H9 (cell line): ENCODE results near the gene PREX1. TPM values are rescaled to one million over a fixed set of nuclear protein-coding genes. Genes with fewer than 3 reads are reported as not detected.

Experiments used
- DNase-seq: peaks from one replicate; pipeline ENCODE4 v3.0.0-alpha.2; 2017
- H2AFZ ChIP-seq: one replicate; pipeline ENCODE4 v1.6.1; 2013; ENCODE audit warnings: mild to moderate bottlenecking, low read length, control low read depth, moderate library complexity
- H2AK5ac ChIP-seq: 2 replicates; pipeline ENCODE4 v1.6.1; 2013; ENCODE audit warnings: low read length, control low read depth, mixed read lengths; ENCODE audit not compliant: insufficient read length
- H2BK120ac ChIP-seq: one replicate; pipeline ENCODE4 v1.6.1; 2013; ENCODE audit warnings: low read depth, mild to moderate bottlenecking, low read length, control low read depth, inconsistent platforms; ENCODE audit not compliant: poor library complexity, severe bottlenecking
- H2BK12ac ChIP-seq: 2 replicates; pipeline ENCODE4 v1.6.1; 2013; ENCODE audit warnings: low read length, control low read depth, mixed read lengths, low read depth; ENCODE audit not compliant: insufficient read length
- H2BK15ac ChIP-seq: 2 replicates; pipeline ENCODE4 v1.6.1; 2013; ENCODE audit warnings: low read depth, low read length, control low read depth
- H2BK20ac ChIP-seq: one replicate; pipeline ENCODE4 v1.6.1; 2013; ENCODE audit warnings: low read depth, mild to moderate bottlenecking, low read length, control low read depth, inconsistent platforms; ENCODE audit not compliant: poor library complexity, severe bottlenecking
- H2BK5ac ChIP-seq: 2 replicates; pipeline ENCODE4 v1.6.1; 2013; ENCODE audit warnings: low read length, control low read depth, mixed read lengths; ENCODE audit not compliant: insufficient read length
- H3K14ac ChIP-seq: 2 replicates; pipeline ENCODE4 v1.6.1; 2013; ENCODE audit warnings: low read length, control low read depth; ENCODE audit not compliant: insufficient read depth
- H3K18ac ChIP-seq: 2 replicates; pipeline ENCODE4 v1.6.1; 2013; ENCODE audit warnings: low read depth, mild to moderate bottlenecking, mixed read lengths, low read length, control low read depth; ENCODE audit not compliant: insufficient read length
- H3K23ac ChIP-seq: 2 replicates; pipeline ENCODE4 v1.6.1; 2013; ENCODE audit warnings: low read length, control low read depth, mixed read lengths, low read depth; ENCODE audit not compliant: insufficient read length
- H3K23me2 ChIP-seq: 2 replicates; pipeline ENCODE4 v1.6.1; 2013; ENCODE audit warnings: low read depth, mild to moderate bottlenecking, mixed read lengths, low read length, control low read depth; ENCODE audit not compliant: insufficient read length, poor library complexity, severe bottlenecking
- H3K27ac ChIP-seq: 2 replicates; pipeline ENCODE4 v1.5.1; 2013; ENCODE audit warnings: low read length, control low read depth, mixed read lengths, low read depth; ENCODE audit not compliant: insufficient read length
- H3K27me3 ChIP-seq: 2 replicates; pipeline ENCODE4 v1.6.1; 2013; ENCODE audit warnings: low read length, control low read depth, inconsistent platforms; ENCODE audit not compliant: insufficient read depth
- H3K4ac ChIP-seq: 2 replicates; pipeline ENCODE4 v1.6.1; 2013; ENCODE audit warnings: low read depth, mild to moderate bottlenecking, control low read depth, inconsistent platforms, low read length, moderate library complexity
- H3K4me1 ChIP-seq: 2 replicates; pipeline ENCODE4 v1.6.1; 2013; ENCODE audit warnings: low read length, control low read depth, inconsistent platforms; ENCODE audit not compliant: insufficient read depth
- H3K4me2 ChIP-seq: 2 replicates; pipeline ENCODE4 v1.6.1; 2013; ENCODE audit warnings: low read length, control low read depth, mixed read lengths; ENCODE audit not compliant: insufficient read length, insufficient read depth
- H3K56ac ChIP-seq: 2 replicates; pipeline ENCODE4 v1.6.1; 2013; ENCODE audit warnings: low read depth, mild to moderate bottlenecking, mixed read lengths, low read length, control low read depth; ENCODE audit not compliant: insufficient read length
- H3K79me1 ChIP-seq: 2 replicates; pipeline ENCODE4 v1.6.1; 2013; ENCODE audit warnings: low read depth, mild to moderate bottlenecking, moderate library complexity, low read length, control low read depth, inconsistent platforms; ENCODE audit not compliant: insufficient read depth, poor library complexity, severe bottlenecking
- H3K79me2 ChIP-seq: 2 replicates; pipeline ENCODE4 v1.6.1; 2013; ENCODE audit warnings: low read length, control low read depth, inconsistent platforms; ENCODE audit not compliant: insufficient read depth
- H3K9ac ChIP-seq: 2 replicates; pipeline ENCODE4 v1.6.1; 2013; ENCODE audit warnings: low read length, control low read depth, mixed read lengths; ENCODE audit not compliant: insufficient read length; ENCODE audit errors: extremely low read depth
- H3K9me3 ChIP-seq: one replicate; pipeline ENCODE4 v1.6.1; 2013; ENCODE audit warnings: low read depth, low read length, inconsistent platforms; ENCODE audit not compliant: control insufficient read depth
- H3T11ph ChIP-seq: one replicate; pipeline ENCODE4 v1.6.1; 2013; ENCODE audit warnings: mild to moderate bottlenecking, low read length, control low read depth, inconsistent platforms
- H4K20me1 ChIP-seq: one replicate; pipeline ENCODE4 v1.6.1; 2013; ENCODE audit not compliant: control insufficient read depth, insufficient read length, insufficient read depth
- H4K5ac ChIP-seq: 2 replicates; pipeline ENCODE4 v1.6.1; 2013; ENCODE audit warnings: low read depth, mild to moderate bottlenecking, mixed read lengths, low read length, control low read depth; ENCODE audit not compliant: insufficient read length
- H4K8ac ChIP-seq: replicated peaks from 2 replicates; pipeline ENCODE4 v1.6.1; 2013; ENCODE audit warnings: low read length, control low read depth, mixed read lengths, low read depth; ENCODE audit not compliant: insufficient read length
- H4K91ac ChIP-seq: 2 replicates; pipeline ENCODE4 v1.6.1; 2013; ENCODE audit warnings: low read depth, mild to moderate bottlenecking, moderate library complexity, mixed read lengths, low read length, control low read depth; ENCODE audit not compliant: insufficient read length
- H3K27ac Mint-ChIP-seq, 3 experiments: 2 replicates in 2 of 3; 3 replicates in 1 of 3; pipeline ENCODE4 v1.8.0; 2020 to 2021; ENCODE audit warnings: mixed read lengths in 3 of 3, mild to moderate bottlenecking in 1 of 3, moderate library complexity in 1 of 3
- H3K27me3 Mint-ChIP-seq: 2 replicates; pipeline ENCODE4 v1.8.0; 2021; ENCODE audit warnings: low read depth, mild to moderate bottlenecking, moderate library complexity, mixed read lengths
- H3K36me3 Mint-ChIP-seq, 3 experiments: 2 replicates in 2 of 3; 3 replicates in 1 of 3; pipeline ENCODE4 v1.8.0; 2020 to 2021; ENCODE audit warnings: low read depth in 3 of 3, mixed read lengths in 3 of 3; ENCODE audit not compliant: insufficient read depth in 1 of 3
- H3K4me1 Mint-ChIP-seq, 2 experiments: 2 replicates each; pipeline ENCODE4 v1.8.0; 2020; ENCODE audit warnings: mixed read lengths in 2 of 2
- H3K4me3 Mint-ChIP-seq, 2 experiments: 2 replicates in 1 of 2; 3 replicates in 1 of 2; pipeline ENCODE4 v1.8.0; 2020 to 2021; ENCODE audit warnings: mild to moderate bottlenecking in 2 of 2, mixed read lengths in 2 of 2, moderate library complexity in 1 of 2
- H3K9me3 Mint-ChIP-seq, 2 experiments: 2 replicates in 1 of 2; 3 replicates in 1 of 2; pipeline ENCODE4 v1.8.0; 2020; ENCODE audit warnings: mild to moderate bottlenecking in 2 of 2, mixed read lengths in 2 of 2, moderate library complexity in 1 of 2
- CTCF ChIP-seq: fragments of 200-600 bp; sonication (generic); conservative IDR thresholded peaks from 3 replicates; pipeline ENCODE4 v1.8.0; 2021; ENCODE audit warnings: antibody characterized with exemption, mild to moderate bottlenecking
- WGBS: extraction: QIAGEN DNeasy Blood & Tissue Kit; methylation state at CpG from one replicate; pipeline ENCODE4 v1.1.7; 2013; ENCODE audit warnings: missing lambda C conversion rate, low lambda C conversion rate, mixed read lengths; ENCODE audit not compliant: insufficient read length; ENCODE audit errors: extremely low coverage; 5-methylcytosine and 5-hydroxymethylcytosine counted together
- total RNA-seq: library from RNA; stranded (reverse); gene quantifications from 2 replicates; pipeline ENCODE4 v1.2.1, GENCODE V29; 2021

Gene PREX1
- total RNA-seq, 1 experiment from 2014 or later = 6.6 TPM

DNA sequence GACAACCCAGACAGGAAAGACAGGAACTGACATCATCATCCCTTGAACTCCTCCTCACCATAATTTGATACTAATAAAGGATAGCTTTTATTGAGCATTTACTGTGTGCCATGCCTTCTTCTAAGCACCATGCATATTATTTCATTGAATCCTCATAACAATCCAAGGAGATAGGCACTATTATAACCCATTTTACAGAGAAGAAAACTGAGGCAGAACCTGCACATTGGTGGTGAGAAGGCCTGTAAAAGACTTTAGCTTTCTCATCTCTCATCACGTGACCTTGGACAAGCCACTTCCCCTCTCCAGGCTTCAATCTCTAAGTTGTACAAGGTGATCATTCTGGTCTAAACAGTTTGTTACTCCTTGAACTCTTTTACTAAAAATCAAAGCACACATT, 34.5 kb upstream of the PREX1 start:
- H4K5ac ChIP-seq = no peak overlapping the region
- H3K23me2 ChIP-seq = no peaks in the 10 kb centered on the region
- no peak overlapping the region for H2BK15ac ChIP-seq
- no peaks in the 10 kb centered on the region for H3K79me1 ChIP-seq
- H4K8ac ChIP-seq = no peak overlapping the region
- H2BK120ac ChIP-seq = no peak overlapping the region
- no peak overlapping the region for H3K4me3 Mint-ChIP-seq
- no peak overlapping the region for H3T11ph ChIP-seq
- no peak for TF ChIP-seq CTCF
- no peak overlapping the region for H3K27ac Mint-ChIP-seq
- no peaks in the 10 kb centered on the region for H3K27me3 ChIP-seq
- no peak overlapping the region for H3K27ac ChIP-seq
- H3K4ac ChIP-seq = no peak overlapping the region
- no peak overlapping the region for H2BK12ac ChIP-seq
- H2AFZ ChIP-seq = no peak overlapping the region
- no peak overlapping the region for H2BK20ac ChIP-seq
- peaks cover 8% of the 10 kb centered on the region for H3K27me3 Mint-ChIP-seq
- no peaks in the 10 kb centered on the region for H3K4me1 Mint-ChIP-seq
- H3K4me2 ChIP-seq = no peak overlapping the region
- H3K23ac ChIP-seq = no peak overlapping the region
- no peaks in the 10 kb centered on the region for H3K36me3 Mint-ChIP-seq
- no peak for DNase-seq
- H2AK5ac ChIP-seq = no peak overlapping the region
- no CpG with 5 or more reads among the region's 1 CpG for WGBS
- H3K9me3 Mint-ChIP-seq = no peaks in the 10 kb centered on the region
- H3K18ac ChIP-seq = no peak overlapping the region
- no peak overlapping the region for H4K91ac ChIP-seq
- H3K79me2 ChIP-seq = no peaks in the 10 kb centered on the region
- H3K4me1 ChIP-seq = no peaks in the 10 kb centered on the region
- H3K14ac ChIP-seq = no peak overlapping the region
- no peak overlapping the region for H2BK5ac ChIP-seq
- H3K9ac ChIP-seq = no peak overlapping the region
- no peaks in the 10 kb centered on the region for H3K9me3 ChIP-seq
- H4K20me1 ChIP-seq = no peaks in the 10 kb centered on the region
- H3K56ac ChIP-seq = no peak overlapping the region
